HG02970 (cell line): ENCODE measurements around the gene ACSL5.
"Not testable (repeated sequence)": the region's sequence is repeated elsewhere in the genome, so short reads cannot be mapped to it uniquely, and the experiment has no call there.

Source experiments
- ATAC-seq: cut with Tn5 transposase; IDR thresholded peaks from one replicate; pipeline ENCODE4 v1.9.1; 2021; ENCODE audit warnings: mild to moderate bottlenecking, moderate library complexity, moderate number of reproducible peaks; ENCODE audit not compliant: unreplicated experiment, low FRiP score

The ACSL5 gene

DNA sequence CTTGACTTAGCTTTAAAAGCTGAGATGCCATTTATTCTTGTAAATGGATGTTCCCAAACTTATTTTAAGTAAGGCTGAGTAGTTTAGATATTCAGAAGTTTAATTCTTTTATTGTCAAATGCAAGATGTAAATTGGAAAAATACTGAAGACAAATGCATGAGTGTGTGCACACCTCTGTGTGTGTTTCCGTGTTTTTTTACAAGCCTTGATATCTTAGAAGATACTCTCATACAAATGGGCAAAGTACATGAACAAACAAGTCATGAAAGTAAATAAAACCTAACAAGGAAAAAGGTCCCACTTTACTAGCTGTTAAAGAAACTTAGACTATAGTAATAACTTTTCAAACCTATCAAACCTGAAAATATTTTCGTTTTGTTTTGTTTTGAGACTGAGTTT, 29.0 kb downstream of the ACSL5 start:
- no peak for ATAC-seq

DNA sequence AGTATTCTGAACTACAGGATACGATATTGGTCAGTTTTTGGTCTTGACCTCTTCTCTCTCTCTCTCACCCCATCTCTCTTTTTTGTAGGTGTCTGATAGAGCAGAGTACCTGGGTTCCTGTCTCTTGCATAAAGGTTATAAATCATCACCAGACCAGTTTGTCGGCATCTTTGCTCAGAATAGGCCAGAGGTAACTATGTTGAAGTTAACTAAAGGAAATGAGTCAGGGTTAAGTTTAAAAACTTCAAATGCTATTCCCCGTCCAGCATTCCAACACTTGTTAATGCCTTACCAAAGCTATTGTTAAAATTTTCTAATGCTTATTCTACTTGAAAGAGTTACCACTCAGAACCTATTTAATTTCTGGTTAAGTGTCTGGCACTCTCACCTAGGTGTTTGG, 30.7 kb downstream of the ACSL5 start:
- no peak for ATAC-seq

DNA sequence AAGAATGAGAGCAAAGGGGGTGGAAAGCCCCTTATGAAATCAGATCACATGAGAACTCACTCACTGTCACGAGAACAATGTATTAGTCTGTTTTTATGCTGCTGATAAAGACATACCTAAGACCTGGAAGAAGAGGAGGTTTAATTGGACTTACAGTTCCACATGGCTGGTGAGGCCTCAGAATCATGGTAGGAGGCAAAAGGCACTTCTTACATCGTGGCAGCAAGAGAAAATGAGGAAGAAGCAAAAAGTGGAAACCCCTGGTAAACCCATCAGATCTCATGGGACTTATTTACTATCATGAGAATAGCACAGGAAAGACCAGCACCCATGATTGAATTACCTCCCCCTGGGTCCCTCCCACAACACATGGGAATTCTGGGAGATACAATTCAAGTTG, 32.9 kb downstream of the ACSL5 start:
- not testable (repeated sequence) for ATAC-seq

DNA sequence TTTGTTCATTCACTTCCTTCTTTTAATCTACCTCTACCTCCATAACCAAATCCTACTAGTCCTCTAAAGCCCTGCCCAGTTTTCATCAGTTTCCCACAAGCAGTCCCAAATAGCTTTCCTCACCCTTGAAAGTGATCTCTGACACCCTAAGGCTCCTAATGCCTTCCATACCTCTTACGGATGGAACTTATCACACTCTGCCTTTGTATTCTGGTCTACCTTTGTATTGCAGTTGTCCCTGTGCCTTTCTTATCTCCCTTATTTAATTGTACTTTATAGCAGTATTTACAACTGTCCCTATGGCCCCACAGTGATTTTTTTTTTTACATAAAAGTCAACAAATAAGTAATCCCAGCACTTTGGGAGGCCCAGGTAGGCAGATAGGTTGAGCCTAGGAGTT, 33.8 kb downstream of the ACSL5 start:
- ATAC-seq = no peak

DNA sequence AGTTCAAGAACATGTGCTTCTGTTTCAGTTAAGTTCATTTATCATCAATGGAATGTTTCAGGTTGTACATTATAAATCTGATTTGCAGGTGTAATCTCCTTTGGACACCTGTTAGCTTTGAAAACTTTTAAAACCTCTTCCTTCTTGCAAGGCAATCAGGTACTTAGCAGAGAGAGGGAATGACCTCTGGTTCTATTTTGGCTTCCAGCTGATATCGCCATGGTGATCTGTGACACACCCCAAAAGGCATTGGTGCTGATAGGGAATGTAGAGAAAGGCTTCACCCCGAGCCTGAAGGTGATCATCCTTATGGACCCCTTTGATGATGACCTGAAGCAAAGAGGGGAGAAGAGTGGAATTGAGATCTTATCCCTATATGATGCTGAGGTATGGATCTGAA, 35.4 kb downstream of the ACSL5 start:
- ATAC-seq = no peak

DNA sequence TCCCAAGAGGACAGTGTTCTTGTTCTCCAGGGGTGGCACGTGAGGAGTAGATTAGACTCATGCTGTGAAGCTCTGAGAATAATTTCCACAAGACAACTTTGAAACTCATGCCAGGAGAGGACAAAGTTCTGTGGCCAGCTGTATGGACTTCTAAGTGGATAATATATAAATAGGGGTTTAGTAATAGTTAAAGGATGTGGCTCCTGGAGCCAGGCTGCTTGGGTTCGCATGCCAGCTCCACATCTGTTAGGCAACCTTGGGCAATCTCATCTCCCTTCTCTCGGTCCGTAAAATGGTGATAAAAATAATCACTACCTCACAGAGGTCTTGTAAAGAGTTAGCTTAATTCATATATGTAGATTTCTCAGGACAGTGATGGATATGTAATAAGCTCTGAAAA, 35.8 kb downstream of the ACSL5 start:
- ATAC-seq = no peak

- no peak for ATAC-seq
These were observed 38.8 kb downstream of the ACSL5 start for GRCh38 chr10:112412696-112413095.

GRCh38 chr10:112421731-112422130, 47.8 kb downstream of the ACSL5 start:
- no peak for ATAC-seq

GRCh38 chr10:112424651-112425050, 50.7 kb downstream of the ACSL5 start:
- no peak for ATAC-seq

DNA sequence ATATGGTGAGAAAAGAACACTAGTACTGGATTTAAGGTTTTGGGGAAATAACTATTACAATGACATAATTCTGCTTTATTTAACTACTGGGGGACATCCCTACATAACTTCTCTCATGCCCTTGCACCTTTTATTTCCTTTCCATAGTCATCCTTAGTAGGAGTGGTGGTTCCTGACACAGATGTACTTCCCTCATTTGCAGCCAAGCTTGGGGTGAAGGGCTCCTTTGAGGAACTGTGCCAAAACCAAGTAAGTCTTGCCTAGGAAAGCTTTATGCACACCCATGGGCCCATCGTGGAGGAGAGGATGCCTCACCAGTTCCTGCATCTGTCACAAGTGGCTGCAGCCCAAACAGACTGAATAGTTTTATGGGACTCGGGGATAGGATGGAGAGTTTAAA, 52.2 kb downstream of the ACSL5 start:
- ATAC-seq = no peak

DNA sequence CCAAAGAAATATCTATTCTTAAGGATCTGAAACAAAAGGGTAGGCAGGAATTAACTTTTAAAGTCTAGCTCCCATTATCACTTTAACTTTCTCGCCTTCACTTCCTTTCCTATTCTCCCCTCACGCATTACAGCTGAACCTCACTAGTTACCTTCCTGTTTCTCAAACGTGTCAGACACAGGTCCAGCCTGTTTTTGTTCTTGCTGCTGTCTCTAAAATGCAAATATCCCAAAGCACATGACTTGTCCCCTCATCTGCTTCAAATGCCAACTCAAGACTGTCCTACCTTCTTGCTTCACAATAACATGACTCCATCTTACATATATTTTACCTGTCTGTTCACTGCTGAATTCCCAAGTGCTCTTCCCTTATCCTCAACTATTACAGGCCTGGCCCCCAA, 55.2 kb downstream of the ACSL5 start:
- no peak for ATAC-seq

DNA sequence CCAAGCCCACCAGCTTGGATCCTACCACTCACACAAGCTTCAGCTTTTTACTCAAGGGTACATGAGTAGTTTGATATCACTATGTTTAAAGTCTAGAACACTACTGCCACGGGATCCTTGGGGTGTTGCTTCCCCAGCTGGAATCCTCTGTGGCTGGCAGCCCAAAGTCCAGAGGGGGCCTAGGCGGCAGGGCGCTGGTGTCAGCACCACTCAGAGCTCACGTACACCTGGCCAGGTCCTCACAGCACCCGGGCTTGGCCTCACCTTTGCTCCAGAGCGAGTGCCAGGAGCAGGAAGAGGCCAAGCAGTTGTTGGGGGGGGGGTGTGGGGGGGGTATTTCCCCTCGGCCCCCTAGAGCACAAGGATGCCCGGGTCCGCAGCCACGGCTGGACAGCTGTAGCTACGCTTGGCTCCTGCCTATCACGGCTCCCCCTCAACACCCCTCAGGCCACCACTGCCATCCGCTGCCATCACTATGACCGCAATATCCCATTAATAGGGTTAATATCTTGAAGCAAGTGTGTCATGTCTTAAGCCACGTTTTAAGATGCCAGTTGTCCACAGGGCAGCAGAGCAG, 55.8 kb downstream of the ACSL5 start:
- ATAC-seq = no peak

GRCh38 chr10:112433136-112433535, 59.2 kb downstream of the ACSL5 start:
- no peak for ATAC-seq

GRCh38 chr10:112434988-112435619, 61.2 kb downstream of the ACSL5 start:
- no peak for ATAC-seq

- no peak for ATAC-seq
These were observed 64.4 kb downstream of the ACSL5 start for GRCh38 chr10:112438356-112438755.

DNA sequence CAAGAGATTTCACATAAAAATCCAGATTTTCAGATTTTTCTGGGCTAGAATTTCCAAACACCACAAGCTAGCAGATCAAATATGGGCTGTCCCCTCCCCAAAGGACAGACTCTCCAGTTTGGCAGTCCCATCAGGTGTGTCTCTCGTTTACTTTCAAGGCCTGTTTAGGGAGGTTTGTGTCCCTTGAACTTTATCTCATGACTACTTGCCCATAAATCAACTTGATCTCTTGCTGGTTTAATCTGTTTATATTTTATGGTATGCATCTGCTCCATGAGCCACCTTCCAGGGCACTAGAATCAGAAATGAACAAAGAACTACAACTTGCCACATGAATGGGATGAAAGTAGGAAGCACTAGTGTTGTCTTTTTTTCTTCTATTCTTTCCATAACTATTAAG, 67.6 kb downstream of the ACSL5 start:
- no peak for ATAC-seq

- no peak for ATAC-seq
These were observed 68.1 kb downstream of the ACSL5 start for GRCh38 chr10:112442063-112442462.

GRCh38 chr10:112446055-112446854, 72.3 kb downstream of the ACSL5 start:
- no peak for ATAC-seq

DNA sequence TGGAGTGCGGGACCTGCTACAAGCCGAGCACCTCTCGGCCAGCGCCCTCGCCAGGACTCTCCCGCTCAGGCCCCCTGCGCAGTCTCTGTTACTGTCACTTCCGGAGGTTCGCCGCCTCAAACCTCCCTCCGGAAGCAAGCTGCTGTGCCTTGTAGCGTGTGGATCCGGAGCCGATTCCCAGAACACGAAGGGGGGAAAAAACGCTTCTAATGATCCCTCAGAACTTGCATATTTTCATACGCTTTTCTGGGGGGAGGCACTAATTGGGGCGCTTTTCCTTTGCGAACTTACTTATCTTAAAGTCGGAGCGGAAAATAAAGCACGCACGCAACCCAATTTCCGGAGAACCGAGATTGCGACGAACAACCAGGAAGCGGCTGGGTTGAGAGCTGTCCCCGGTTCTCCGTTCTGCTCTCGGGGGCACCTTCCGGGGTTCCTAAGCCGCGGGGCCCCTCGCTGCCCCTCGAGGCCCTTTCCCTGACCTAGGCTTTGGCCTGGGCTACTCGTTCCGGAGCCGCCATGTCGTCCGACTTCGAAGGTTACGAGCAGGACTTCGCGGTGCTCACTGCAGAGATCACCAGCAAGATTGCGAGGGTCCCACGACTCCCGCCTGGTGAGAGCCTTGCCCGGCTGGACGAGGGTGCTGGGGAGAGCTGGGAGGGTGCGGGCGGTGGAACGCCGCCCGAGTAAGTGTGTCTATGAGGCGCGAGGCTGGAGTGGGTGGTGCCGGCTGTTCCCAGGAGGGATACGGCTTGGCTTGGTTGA, 73.1 kb downstream of the ACSL5 start, which contains the start of the genes VTI1A and ZDHHC6:
Gene VTI1A (plus strand): TSS at position 361 of the 765 bp plus-strand sequence. CDS start 159 bp downstream, at position 520.
Gene ZDHHC6 (minus strand): TSS at position 60 of the 765 bp plus-strand sequence. CDS start 1,478 bp downstream, outside the sequence.
- peak; percentile 91 for ATAC-seq

GRCh38 chr10:112447620-112447928, 73.7 kb downstream of the ACSL5 start:
- ATAC-seq = no peak

DNA sequence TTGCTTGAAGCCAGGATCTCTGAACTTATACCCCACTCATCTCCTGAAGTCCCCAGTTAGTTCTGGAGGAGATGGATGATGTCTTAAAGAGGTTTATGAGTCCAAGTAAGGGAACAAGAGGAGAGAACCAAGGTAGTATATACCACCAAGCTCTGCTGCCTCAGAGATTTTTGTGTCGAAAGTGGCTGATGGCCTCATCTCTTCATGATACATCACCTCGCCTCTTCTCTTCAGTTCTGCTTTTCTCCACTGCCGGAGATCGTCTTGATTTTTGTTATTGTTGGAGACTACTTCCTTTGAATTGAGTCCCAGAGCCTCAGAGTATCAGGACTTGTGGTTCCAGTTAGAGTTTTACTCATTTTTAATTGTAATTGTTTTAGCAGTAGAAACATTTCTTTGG, 75.0 kb downstream of the ACSL5 start:
- no peak for ATAC-seq
